A549 (cell line): ENCODE measurements around the gene HSD17B1. TPM values are rescaled to one million over a fixed set of nuclear protein-coding genes. Genes with fewer than 3 reads are reported as not detected.

Experiments used
- ATAC-seq, 2 experiments: fragments of 200-7000 bp in 1 of 2; fragments of >200 bp in 1 of 2; cut with Nextera tagmentation in 1 of 2; cut with Tn5 transposase in 1 of 2; 3 replicates each; pipeline versions ENCODE4 v1.8.0 to v1.9.1; 2018 to 2020; ENCODE audit warnings: mild to moderate bottlenecking in 1 of 2, moderate library complexity in 1 of 2
- CTCF ChIA-PET: fragments of 300-600 bp; sonication (Branson Sonifier 250); formaldehyde crosslinking; extraction: SDS; loops from one replicate; lab custom pipeline; 2021; ENCODE audit warnings: antibody characterized with exemption, inconsistent platforms; lab: Yijun Ruan, JAX
- POLR2A ChIA-PET: fragments of 350-600 bp; formaldehyde crosslinking; extraction: SDS; loops from one replicate; lab custom pipeline; 2021; ENCODE audit warnings: antibody characterized with exemption, inconsistent platforms; lab: Yijun Ruan, JAX
- DNase-seq, 2 experiments: peaks; one replicate each; pipeline versions ENCODE4 v3.0.0 to v3.0.0-alpha.2; 2011 to 2016; ENCODE audit warnings: low read depth in 1 of 2, low spot score in 1 of 2
- FAIRE-seq: peaks from 2 replicates; lab custom pipeline; 2011; peaks lifted over from hg19 to GRCh38; lab: Jason Lieb, UNC
- H3K27ac ChIP-seq, 2 experiments: fragments of >200 bp; sonication (Bioruptor Twin); formaldehyde crosslinking; 3 replicates each; pipeline ENCODE4 v1.5.1; 2016 to 2017
- H3K4me1 ChIP-seq: fragments of >200 bp; sonication (Bioruptor Twin); formaldehyde crosslinking; 3 replicates; pipeline ENCODE4 v1.6.1; 2016
- H3K4me2 ChIP-seq: fragments of >200 bp; sonication (Bioruptor Twin); formaldehyde crosslinking; 3 replicates; pipeline ENCODE4 v1.6.1; 2016
- H3K4me3 ChIP-seq: fragments of >200 bp; sonication (Bioruptor Twin); formaldehyde crosslinking; 3 replicates; pipeline ENCODE4 v1.5.1; 2016
- H3K9me3 ChIP-seq: fragments of >200 bp; sonication (Bioruptor Twin); formaldehyde crosslinking; 3 replicates; pipeline ENCODE4 v1.6.1; 2016
- BHLHE40 ChIP-seq: IDR thresholded peaks from 2 replicates; pipeline ENCODE4 v1.6.1; 2012; ENCODE audit warnings: low read depth, low read length, inconsistent platforms
- CEBPB ChIP-seq, 2 experiments: fragments of >200 bp in 1 of 2; sonication (Bioruptor Twin) in 1 of 2; formaldehyde crosslinking in 1 of 2; IDR thresholded peaks; 2 replicates each; pipeline ENCODE4 v1.6.1; 2012 to 2016
- CHD4 ChIP-seq: fragments of 200-600 bp; sonication (generic); IDR thresholded peaks from 2 replicates; pipeline ENCODE4 v1.6.1; 2016; ENCODE audit warnings: antibody characterized with exemption, mild to moderate bottlenecking, borderline replicate concordance
- EHMT2 ChIP-seq: fragments of 200-600 bp; sonication (generic); IDR thresholded peaks from 2 replicates; pipeline ENCODE4 v1.6.1; 2016; ENCODE audit warnings: antibody characterized with exemption, low read depth, mild to moderate bottlenecking, moderate library complexity
- ESRRA ChIP-seq: fragments of 150-350 bp; IDR thresholded peaks from 2 replicates; pipeline ENCODE4 v1.6.1; 2014; ENCODE audit warnings: mild to moderate bottlenecking, low read length, borderline replicate concordance
- FOXS1 ChIP-seq: fragments of 250-450 bp; sonication (Bioruptor Pico); IDR thresholded peaks from 2 replicates; pipeline ENCODE4 v1.5.0; 2020; ENCODE audit warnings: mild to moderate bottlenecking, moderate library complexity
- GATA3 ChIP-seq: IDR thresholded peaks from 2 replicates; pipeline ENCODE4 v1.6.1; 2012; ENCODE audit warnings: borderline replicate concordance
- HOXB13 ChIP-seq: fragments of 250-450 bp; sonication (Bioruptor Pico); IDR thresholded peaks from 2 replicates; pipeline ENCODE4 v1.5.0; 2020; ENCODE audit warnings: low read depth, mild to moderate bottlenecking, moderate library complexity
- HOXB5 ChIP-seq: fragments of 250-450 bp; sonication (Bioruptor Pico); IDR thresholded peaks from 2 replicates; pipeline ENCODE4 v1.5.0; 2020; ENCODE audit warnings: mild to moderate bottlenecking, moderate library complexity
- JUN ChIP-seq, 2 experiments: fragments of >200 bp; sonication (Bioruptor Twin); formaldehyde crosslinking; IDR thresholded peaks; 2 replicates in 1 of 2; 3 replicates in 1 of 2; pipeline ENCODE4 v1.6.1; 2016 to 2017
- JUNB ChIP-seq: fragments of >200 bp; sonication (Bioruptor Twin); formaldehyde crosslinking; IDR thresholded peaks from 2 replicates; pipeline ENCODE4 v1.6.1; 2016
- KDM1A ChIP-seq: fragments of 200-600 bp; sonication (generic); IDR thresholded peaks from 2 replicates; pipeline ENCODE4 v1.6.1; 2016; ENCODE audit warnings: low read depth, mild to moderate bottlenecking
- KDM5A ChIP-seq: fragments of 200-600 bp; sonication (generic); IDR thresholded peaks from 2 replicates; pipeline ENCODE4 v1.6.1; 2016; ENCODE audit warnings: antibody characterized with exemption, mild to moderate bottlenecking
- MAFK ChIP-seq: fragments of 450-650 bp; IDR thresholded peaks from 2 replicates; pipeline ENCODE4 v1.6.1; 2014; ENCODE audit not compliant: partially characterized antibody
- MAZ ChIP-seq: fragments of 150-350 bp; IDR thresholded peaks from 2 replicates; pipeline ENCODE4 v1.6.1; 2014; ENCODE audit warnings: antibody characterized with exemption, low read depth, low read length, borderline replicate concordance
- MYC ChIP-seq: IDR thresholded peaks from 2 replicates; pipeline ENCODE4 v1.6.1; 2012; ENCODE audit warnings: mild to moderate bottlenecking, inconsistent platforms, low read length, improper control_type of control experiment, borderline replicate concordance
- NFE2L2 ChIP-seq: fragments of 150-350 bp; conservative IDR thresholded peaks from 2 replicates; pipeline ENCODE4 v1.6.1; 2014; ENCODE audit warnings: low read length
- NPAS2 ChIP-seq: fragments of 250-450 bp; sonication (Bioruptor Pico); IDR thresholded peaks from 2 replicates; pipeline ENCODE4 v1.8.0; 2022; ENCODE audit warnings: mild to moderate bottlenecking, moderate library complexity, borderline replicate concordance
- PHF8 ChIP-seq: fragments of 200-600 bp; sonication (generic); IDR thresholded peaks from 2 replicates; pipeline ENCODE4 v1.6.1; 2016; ENCODE audit warnings: low read depth, mild to moderate bottlenecking, antibody characterized with exemption, moderate library complexity, borderline replicate concordance
- RAD21 ChIP-seq, 2 experiments: fragments of >200 bp in 1 of 2; sonication (Bioruptor Twin) in 1 of 2; formaldehyde crosslinking in 1 of 2; IDR thresholded peaks in 1 of 2; conservative IDR thresholded peaks in 1 of 2; 2 replicates in 1 of 2; 3 replicates in 1 of 2; pipeline ENCODE4 v1.6.1; 2012 to 2018; ENCODE audit warnings: inconsistent platforms in 1 of 2
- SMC3 ChIP-seq: fragments of >200 bp; sonication (Bioruptor Twin); formaldehyde crosslinking; IDR thresholded peaks from 3 replicates; pipeline ENCODE4 v1.6.1; 2018; ENCODE audit warnings: inconsistent platforms
- SREBF2 ChIP-seq: fragments of 450-650 bp; IDR thresholded peaks from 2 replicates; pipeline ENCODE4 v1.6.1; 2014; ENCODE audit warnings: mild to moderate bottlenecking, moderate library complexity
- ZC3H11A ChIP-seq: fragments of 450-650 bp; IDR thresholded peaks from 2 replicates; pipeline ENCODE4 v1.6.1; 2014; ENCODE audit warnings: antibody characterized with exemption, mild to moderate bottlenecking
- ZNF302 ChIP-seq: fragments of 250-450 bp; sonication (Bioruptor Pico); IDR thresholded peaks from 2 replicates; pipeline ENCODE4 v1.9.0; 2021; ENCODE audit warnings: inconsistent platforms, mild to moderate bottlenecking, moderate library complexity
- WGBS: methylation state at CpG from one replicate; pipeline ENCODE4 v1.1.6; 2017; ENCODE audit errors: missing lambda C conversion rate; 5-methylcytosine and 5-hydroxymethylcytosine counted together
- polyA plus RNA-seq, 4 experiments: library from polyadenylated mRNA; depleted of rRNA in 3 of 4; stranded (reverse); fragments of >200 nt; fragmentation: RNase III in 1 of 4; extraction: RNeasy Plus Mini Kit Qiagen cat#74134 plus additional on column Dnase treatment in 1 of 4; gene quantifications; 2 replicates in 3 of 4; 3 replicates in 1 of 4; pipeline ENCODE4 v1.2.3, GENCODE V29; 2011 to 2017
- TF ChIP-seq, protein P1 (sequence below): IDR thresholded peaks from 2 replicates; pipeline ENCODE4 v1.6.1; 2012; ENCODE audit warnings: low read depth, borderline replicate concordance
- TF ChIP-seq, protein P2 (sequence below): fragments of >200 bp; sonication (Bioruptor Twin); formaldehyde crosslinking; IDR thresholded peaks from 3 replicates; pipeline ENCODE4 v1.5.1; 2016
- TF ChIP-seq, protein P3 (sequence below): fragments of >200 bp; sonication (Bioruptor Twin); formaldehyde crosslinking; IDR thresholded peaks from 3 replicates; pipeline ENCODE4 v1.6.1; 2016
- TF ChIP-seq, protein P4 (sequence below): fragments of 250-450 bp; sonication (Bioruptor Pico); IDR thresholded peaks from 2 replicates; pipeline ENCODE4 v1.5.0; 2021; ENCODE audit warnings: mild to moderate bottlenecking, moderate library complexity, borderline replicate concordance
- TF ChIP-seq, protein P5 (sequence below): IDR thresholded peaks from 2 replicates; pipeline ENCODE4 v1.6.1; 2012
- TF ChIP-seq, protein P6 (sequence below): fragments of 200-600 bp; sonication (generic); IDR thresholded peaks from 2 replicates; pipeline ENCODE4 v1.6.1; 2016; ENCODE audit warnings: antibody characterized with exemption, mild to moderate bottlenecking, moderate library complexity

The HSD17B1 gene
- polyA plus RNA-seq, 2 of the 4 experiments (the other 2 are of a cell fraction) = 0.49 to 1.5 TPM

DNA sequence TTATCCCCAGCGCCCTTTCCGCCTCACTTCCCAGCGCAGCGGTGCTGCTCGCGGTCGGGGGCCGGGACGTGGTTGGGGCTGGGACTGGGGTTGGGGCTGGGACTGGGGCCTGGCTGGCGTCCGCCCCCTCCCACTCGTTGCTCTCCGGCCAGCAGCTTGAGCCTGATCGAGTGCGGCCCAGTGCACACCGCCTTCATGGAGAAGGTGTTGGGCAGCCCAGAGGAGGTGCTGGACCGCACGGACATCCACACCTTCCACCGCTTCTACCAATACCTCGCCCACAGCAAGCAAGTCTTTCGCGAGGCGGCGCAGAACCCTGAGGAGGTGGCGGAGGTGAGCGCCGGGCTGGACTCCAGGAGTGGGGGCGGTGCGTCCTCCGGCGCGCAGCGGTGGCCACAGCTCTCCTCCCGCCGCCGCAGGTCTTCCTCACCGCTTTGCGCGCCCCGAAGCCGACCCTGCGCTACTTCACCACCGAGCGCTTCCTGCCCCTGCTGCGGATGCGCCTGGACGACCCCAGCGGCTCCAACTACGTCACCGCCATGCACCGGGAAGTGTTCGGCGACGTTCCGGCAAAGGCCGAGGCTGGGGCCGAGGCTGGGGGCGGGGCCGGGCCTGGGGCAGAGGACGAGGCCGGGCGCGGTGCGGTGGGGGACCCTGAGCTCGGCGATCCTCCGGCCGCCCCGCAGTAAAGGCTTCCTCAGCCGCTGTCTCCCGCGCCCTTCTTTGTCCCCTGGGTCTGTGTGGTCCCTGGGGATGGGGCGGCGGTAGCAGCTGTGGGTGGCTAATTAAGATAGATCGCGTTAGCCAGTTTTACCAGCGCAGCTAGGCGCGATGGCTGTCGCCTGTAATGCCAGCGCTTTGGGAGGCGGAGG is 1.8 kb downstream of the HSD17B1 start:
- Histone ChIP-seq H3K4me1 (peaks cover 17% of the 10 kb centered on the region), H3K4me2 (peak overlapping the region; percentile 92), H3K9me3 (no peaks in the 10 kb centered on the region), H3K27ac (peak overlapping the region; percentile 94), H3K4me3 (peak overlapping the region; percentile 87)
- peak; percentile 81 to 89 for ATAC-seq
- WGBS = 3% methylated on average over 45 of the region's 82 CpGs
- ChIA-PET CTCF (interaction anchor here (0.6 to 3.3 kb wide), 10 partner anchors 9 to 234 kb away, joined by 3 to 13 read pairs (median 4); partner anchors contain the start of genes NAGLU and PSMC3IP), POLR2A (interaction anchor here (0.7 to 1.8 kb wide), 7 partner anchors 12 to 444 kb away, joined by 3 to 7 read pairs (median 4); partner anchors contain the start of genes MLX, NAGLU, PSMC3IP and RPL27)
- peak; percentile 82 to 88 for DNase-seq
- no peak for FAIRE-seq
- TF ChIP-seq HOXB5 (no peak), HOXB13 (0 out of 2 replicates have a peak, but pooled peaks have one; percentile 35), CHD4 (no peak), PHF8 (peak; percentile 83), ESRRA (no peak), GATA3 (peak; percentile 38), ZNF302 (CRISPR knock-in tag) (no peak), NFE2L2 (no peak), BHLHE40 (no peak), MAZ (no peak), JUNB (no peak), JUN (IDR thresholded peaks at IDR 0.05) (peak; percentile 76 to 92; a peak in 4 of 5 replicates), CEBPB (IDR thresholded peaks at IDR 0.05) (no peak), MYC (no peak), EHMT2 (no peak), KDM1A (no peak), MAFK (no peak), SMC3 (no peak), SREBF2 (no peak), ZC3H11A (no peak), FOXS1 (no peak), NPAS2 (no peak), KDM5A (0 out of 2 replicates have a peak, but pooled peaks have one; percentile 25), RAD21 (conservative IDR thresholded peaks at IDR 0.05 in 1 of 2, IDR thresholded peaks at IDR 0.05 in 1 of 2) (no peak)
- TF ChIP-seq, protein P1, sequence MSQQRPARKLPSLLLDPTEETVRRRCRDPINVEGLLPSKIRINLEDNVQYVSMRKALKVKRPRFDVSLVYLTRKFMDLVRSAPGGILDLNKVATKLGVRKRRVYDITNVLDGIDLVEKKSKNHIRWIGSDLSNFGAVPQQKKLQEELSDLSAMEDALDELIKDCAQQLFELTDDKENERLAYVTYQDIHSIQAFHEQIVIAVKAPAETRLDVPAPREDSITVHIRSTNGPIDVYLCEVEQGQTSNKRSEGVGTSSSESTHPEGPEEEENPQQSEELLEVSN = peak; percentile 83
- TF ChIP-seq, protein P2, sequence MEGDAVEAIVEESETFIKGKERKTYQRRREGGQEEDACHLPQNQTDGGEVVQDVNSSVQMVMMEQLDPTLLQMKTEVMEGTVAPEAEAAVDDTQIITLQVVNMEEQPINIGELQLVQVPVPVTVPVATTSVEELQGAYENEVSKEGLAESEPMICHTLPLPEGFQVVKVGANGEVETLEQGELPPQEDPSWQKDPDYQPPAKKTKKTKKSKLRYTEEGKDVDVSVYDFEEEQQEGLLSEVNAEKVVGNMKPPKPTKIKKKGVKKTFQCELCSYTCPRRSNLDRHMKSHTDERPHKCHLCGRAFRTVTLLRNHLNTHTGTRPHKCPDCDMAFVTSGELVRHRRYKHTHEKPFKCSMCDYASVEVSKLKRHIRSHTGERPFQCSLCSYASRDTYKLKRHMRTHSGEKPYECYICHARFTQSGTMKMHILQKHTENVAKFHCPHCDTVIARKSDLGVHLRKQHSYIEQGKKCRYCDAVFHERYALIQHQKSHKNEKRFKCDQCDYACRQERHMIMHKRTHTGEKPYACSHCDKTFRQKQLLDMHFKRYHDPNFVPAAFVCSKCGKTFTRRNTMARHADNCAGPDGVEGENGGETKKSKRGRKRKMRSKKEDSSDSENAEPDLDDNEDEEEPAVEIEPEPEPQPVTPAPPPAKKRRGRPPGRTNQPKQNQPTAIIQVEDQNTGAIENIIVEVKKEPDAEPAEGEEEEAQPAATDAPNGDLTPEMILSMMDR = no peak
- TF ChIP-seq, protein P3, sequence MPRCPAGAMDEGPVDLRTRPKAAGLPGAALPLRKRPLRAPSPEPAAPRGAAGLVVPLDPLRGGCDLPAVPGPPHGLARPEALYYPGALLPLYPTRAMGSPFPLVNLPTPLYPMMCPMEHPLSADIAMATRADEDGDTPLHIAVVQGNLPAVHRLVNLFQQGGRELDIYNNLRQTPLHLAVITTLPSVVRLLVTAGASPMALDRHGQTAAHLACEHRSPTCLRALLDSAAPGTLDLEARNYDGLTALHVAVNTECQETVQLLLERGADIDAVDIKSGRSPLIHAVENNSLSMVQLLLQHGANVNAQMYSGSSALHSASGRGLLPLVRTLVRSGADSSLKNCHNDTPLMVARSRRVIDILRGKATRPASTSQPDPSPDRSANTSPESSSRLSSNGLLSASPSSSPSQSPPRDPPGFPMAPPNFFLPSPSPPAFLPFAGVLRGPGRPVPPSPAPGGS = peak; percentile 83
- TF ChIP-seq, protein P4, sequence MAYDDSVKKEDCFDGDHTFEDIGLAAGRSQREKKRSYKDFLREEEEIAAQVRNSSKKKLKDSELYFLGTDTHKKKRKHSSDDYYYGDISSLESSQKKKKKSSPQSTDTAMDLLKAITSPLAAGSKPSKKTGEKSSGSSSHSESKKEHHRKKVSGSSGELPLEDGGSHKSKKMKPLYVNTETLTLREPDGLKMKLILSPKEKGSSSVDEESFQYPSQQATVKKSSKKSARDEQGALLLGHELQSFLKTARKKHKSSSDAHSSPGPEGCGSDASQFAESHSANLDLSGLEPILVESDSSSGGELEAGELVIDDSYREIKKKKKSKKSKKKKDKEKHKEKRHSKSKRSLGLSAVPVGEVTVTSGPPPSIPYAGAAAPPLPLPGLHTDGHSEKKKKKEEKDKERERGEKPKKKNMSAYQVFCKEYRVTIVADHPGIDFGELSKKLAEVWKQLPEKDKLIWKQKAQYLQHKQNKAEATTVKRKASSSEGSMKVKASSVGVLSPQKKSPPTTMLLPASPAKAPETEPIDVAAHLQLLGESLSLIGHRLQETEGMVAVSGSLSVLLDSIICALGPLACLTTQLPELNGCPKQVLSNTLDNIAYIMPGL = 0 out of 2 replicates have a peak, but pooled peaks have one; percentile 31
- TF ChIP-seq, protein P5, sequence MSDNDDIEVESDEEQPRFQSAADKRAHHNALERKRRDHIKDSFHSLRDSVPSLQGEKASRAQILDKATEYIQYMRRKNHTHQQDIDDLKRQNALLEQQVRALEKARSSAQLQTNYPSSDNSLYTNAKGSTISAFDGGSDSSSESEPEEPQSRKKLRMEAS = peak; percentile 91
- TF ChIP-seq, protein P6, sequence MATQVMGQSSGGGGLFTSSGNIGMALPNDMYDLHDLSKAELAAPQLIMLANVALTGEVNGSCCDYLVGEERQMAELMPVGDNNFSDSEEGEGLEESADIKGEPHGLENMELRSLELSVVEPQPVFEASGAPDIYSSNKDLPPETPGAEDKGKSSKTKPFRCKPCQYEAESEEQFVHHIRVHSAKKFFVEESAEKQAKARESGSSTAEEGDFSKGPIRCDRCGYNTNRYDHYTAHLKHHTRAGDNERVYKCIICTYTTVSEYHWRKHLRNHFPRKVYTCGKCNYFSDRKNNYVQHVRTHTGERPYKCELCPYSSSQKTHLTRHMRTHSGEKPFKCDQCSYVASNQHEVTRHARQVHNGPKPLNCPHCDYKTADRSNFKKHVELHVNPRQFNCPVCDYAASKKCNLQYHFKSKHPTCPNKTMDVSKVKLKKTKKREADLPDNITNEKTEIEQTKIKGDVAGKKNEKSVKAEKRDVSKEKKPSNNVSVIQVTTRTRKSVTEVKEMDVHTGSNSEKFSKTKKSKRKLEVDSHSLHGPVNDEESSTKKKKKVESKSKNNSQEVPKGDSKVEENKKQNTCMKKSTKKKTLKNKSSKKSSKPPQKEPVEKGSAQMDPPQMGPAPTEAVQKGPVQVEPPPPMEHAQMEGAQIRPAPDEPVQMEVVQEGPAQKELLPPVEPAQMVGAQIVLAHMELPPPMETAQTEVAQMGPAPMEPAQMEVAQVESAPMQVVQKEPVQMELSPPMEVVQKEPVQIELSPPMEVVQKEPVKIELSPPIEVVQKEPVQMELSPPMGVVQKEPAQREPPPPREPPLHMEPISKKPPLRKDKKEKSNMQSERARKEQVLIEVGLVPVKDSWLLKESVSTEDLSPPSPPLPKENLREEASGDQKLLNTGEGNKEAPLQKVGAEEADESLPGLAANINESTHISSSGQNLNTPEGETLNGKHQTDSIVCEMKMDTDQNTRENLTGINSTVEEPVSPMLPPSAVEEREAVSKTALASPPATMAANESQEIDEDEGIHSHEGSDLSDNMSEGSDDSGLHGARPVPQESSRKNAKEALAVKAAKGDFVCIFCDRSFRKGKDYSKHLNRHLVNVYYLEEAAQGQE = no peak
